NOMO-1 treated with dmso at 0.1 percent for 144 hours (cell line): ENCODE results near the gene CYP2W1.

Experiments
- DNase-seq: peaks from one replicate; lab custom pipeline; 2025; ENCODE audit not compliant: unreplicated experiment; lab: John Stamatoyannopoulos, UW

Gene CYP2W1

DNA sequence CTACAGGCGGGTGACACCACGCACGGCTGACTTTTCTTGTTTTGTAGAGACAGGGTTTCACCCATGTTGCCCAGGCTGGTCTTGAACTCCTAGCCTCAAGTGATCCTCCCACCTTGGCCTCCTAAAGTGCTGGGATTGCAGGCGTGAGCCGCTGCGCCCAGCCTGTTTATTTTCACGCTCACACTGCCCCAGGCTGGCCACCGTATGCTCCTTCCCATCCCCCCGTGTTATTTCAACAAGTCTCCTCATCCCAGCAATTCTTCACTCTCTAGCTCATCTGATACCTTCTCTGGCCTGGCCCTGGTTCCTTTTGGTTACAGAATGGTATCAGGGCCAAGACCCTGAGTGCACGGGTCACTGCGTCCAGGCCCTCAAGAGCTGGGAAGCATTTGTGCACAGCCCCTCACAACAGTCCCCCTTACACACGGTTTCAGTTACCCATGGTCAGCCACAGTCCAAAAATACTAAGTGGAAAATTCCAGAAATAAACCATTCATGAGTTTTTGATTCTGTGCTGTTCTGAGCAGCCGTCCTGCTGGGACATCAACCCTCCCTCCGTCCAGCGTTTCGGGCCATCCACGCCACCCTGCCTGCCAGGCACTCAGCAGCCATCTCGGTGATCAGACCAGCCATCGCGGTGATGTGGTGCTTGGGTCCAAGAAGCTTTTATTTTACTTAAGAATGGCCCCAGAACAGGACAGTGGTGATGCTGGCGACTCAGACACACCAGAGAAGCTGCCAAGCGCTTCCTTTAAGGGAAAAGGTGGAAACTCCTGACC, 16.5 kb upstream of the CYP2W1 start:
- no peak for DNase-seq

DNA sequence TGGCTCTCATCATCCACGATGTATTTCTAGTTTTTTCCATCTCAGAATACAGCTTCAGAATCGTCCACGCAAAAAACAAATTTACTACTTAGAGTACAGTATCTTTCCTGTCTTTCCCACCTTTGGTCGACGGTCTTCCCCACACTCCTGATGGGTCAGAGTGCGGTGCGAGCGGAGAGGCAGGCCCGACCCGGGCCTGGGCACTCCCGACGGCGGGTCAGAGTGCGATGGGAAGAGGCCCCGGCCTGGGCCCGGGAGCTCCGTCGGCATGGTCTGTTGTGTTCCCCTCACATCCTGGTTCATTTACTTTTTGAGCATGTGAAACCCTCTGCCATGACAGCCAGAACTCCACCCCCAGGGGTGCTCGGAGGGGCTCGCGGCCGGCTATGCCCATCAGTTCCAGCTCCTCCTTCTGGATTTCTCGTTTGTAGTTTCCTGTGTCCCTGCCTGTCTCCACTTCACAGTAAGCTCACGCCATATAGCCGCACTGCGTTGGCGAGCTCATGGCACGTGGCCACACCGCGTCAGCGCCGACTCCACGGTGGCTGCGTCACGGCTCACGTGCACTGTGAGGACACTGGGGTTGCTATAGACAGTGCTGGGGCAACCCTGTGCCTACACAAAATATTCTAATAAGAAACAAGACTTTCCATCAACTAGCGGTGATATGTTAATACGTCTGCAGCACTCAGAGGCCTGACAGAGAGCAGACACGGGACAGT, 15.5 kb upstream of the CYP2W1 start:
- DNase-seq, result no peak

GRCh38 chr7:968205-969105, 14.5 kb upstream of the CYP2W1 start:
- no peak for DNase-seq

DNA sequence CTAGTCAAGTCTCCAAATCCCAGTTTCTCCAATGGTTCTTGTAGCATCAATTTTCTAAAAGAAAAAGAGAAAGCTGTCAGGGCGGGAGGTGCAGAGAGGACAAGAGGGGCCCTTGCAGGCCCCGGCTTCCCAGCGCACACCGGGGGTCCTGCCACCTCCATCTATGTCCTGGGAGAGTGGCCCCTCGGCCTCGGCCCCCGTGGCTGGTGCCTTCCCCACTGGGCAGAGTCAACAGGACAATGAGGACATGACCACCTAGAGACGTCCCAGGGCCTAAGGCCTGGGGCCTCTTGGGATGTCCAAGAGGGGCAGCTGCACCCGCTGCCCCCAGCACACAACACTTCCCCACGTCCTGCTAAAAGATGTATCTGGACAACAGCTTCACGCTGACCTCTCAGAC, 13.6 kb upstream of the CYP2W1 start:
- DNase-seq, result no peak

DNA sequence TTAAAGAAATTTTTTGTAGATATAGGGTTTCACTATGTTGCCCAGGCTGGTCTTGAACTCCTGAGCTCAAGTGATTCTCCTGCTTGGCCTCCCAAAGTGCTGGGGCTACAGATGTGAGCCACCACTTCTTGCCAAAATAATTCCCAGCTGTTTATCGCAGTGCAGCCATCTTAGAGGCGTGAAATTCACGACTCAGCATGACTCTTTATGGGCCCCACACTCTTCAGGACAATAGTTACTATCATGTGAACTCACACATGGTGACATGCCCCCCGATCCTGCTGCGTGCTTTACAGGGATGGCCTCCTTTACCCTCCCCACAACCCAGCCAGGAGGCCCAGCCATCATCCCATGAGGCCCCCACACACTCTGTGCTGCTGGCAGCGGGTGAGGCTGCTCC, 12.2 kb upstream of the CYP2W1 start:
- no peak for DNase-seq

DNA sequence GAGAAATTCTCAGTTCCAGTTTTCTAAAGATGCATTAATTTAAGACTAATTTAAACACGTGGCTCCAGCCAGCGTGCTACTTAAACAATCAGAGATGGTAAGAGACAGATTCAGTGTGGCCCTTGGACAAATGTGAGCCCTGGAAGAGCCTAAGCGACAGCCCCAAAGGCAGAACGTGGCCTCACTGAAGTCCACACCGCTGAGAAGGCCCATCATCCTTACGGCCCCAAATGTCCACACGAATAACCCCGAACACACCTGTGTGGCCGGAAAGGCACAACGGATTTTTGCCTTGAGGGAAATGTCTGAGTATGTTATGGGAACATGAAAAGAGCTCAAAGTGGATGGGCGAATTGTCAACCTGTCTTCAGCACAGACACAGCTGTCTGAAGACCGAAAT, 10.9 kb upstream of the CYP2W1 start:
- DNase-seq, result no peak

DNA sequence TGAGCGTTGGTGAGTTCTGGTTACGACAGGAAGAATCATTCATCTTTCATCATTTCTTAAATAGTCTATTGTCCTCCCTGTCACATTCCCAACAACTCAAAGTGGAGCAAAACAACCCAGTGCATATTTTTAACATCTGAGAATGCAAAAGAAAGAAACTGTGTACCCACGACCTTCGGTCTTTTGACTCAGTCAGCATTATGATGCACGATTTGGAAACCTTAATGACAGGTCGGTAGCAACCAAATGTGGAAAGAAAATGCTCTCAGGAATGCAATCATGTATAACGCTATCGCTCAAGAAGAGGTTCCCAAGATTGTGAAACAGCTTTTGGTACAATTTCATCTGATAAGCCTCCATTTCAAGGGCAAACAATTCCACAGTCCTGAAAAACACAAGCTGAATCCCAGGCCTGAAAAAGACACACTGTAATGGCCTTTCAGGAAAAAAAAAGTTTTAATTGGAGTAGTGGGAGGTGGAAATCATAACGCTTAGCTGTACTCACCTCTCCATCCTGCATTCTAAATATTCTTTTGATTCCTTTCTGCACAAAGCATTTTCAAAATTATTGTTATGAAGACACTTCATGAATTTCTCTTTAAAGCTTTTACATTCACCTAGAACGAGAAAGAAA, 10.2 kb upstream of the CYP2W1 start:
- DNase-seq, result no peak

DNA sequence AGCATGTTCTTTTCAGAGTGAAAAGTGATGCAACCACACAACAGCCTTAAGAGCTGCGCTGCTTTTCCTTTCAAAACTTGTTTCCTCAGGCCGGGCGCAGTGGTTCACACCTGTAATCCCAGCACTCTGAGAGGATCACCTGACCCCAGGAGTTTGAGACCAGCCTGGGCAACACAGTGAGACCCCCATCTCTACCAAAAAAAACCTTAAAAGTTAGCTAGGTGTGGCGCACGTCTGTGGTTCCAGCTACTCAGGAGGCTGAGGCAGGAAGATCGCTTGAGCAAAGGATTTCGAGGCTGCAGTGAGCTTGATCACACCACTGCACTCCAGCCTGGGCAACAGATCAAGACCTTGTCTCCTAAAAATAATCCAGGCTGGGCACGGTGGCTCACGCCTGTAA, 9.7 kb upstream of the CYP2W1 start:
- DNase-seq, result no peak

GRCh38 chr7:974172-974571, 8.8 kb upstream of the CYP2W1 start:
- DNase-seq, result no peak

GRCh38 chr7:974820-975681, 7.9 kb upstream of the CYP2W1 start, which contains the start of gene COX19:
COX19 (minus strand) TSS chr7:975549; CDS start chr7:975509, 40 bp downstream.
- DNase-seq, result peak; percentile 74

GRCh38 chr7:975702-976473, 7.1 kb upstream of the CYP2W1 start:
- DNase-seq, result no peak

GRCh38 chr7:976901-977325, 6.1 kb upstream of the CYP2W1 start:
- DNase-seq, result no peak

DNA sequence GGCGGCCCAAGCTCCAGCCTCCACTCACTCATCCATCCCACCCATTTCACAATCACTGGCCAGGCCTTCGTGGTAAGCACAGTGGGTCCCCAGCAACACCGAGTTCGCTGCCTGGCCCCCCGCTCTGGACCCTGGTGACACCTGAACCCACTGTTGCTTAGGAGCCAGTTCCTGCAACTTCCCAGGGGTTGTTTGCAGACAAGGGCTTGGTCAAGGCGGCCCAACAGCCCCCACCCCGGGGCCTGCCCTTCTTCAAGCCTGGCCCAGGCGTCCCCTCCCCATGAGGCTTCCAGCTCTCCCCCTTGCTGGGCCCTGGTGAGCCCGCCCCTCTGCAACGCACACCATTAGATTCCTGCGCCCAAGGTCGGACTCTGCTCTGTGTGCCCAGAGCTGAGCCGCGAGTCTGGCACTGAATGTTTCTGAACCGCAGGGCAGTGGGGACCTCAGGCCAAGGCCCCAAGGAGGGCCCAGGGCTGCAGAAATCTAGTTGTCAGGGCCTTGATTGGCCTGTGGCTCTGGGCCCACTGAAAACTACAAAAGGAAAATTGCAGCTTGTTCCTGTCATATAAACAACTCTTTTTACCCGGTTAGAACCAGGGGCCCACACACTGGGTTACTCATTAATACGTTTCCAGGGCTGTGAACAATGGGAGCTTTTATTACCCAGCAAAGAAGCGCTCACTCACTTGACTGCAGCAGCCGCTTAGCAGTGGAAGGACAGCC, 5.5 kb upstream of the CYP2W1 start:
- no peak for DNase-seq

- no peak for DNase-seq
Measured at GRCh38 chr7:978049-978346, 5.0 kb upstream of the CYP2W1 start.

GRCh38 chr7:978416-979091, 4.4 kb upstream of the CYP2W1 start:
- no peak for DNase-seq

- DNase-seq, result no peak
Measured at GRCh38 chr7:979151-979550, 3.8 kb upstream of the CYP2W1 start.

DNA sequence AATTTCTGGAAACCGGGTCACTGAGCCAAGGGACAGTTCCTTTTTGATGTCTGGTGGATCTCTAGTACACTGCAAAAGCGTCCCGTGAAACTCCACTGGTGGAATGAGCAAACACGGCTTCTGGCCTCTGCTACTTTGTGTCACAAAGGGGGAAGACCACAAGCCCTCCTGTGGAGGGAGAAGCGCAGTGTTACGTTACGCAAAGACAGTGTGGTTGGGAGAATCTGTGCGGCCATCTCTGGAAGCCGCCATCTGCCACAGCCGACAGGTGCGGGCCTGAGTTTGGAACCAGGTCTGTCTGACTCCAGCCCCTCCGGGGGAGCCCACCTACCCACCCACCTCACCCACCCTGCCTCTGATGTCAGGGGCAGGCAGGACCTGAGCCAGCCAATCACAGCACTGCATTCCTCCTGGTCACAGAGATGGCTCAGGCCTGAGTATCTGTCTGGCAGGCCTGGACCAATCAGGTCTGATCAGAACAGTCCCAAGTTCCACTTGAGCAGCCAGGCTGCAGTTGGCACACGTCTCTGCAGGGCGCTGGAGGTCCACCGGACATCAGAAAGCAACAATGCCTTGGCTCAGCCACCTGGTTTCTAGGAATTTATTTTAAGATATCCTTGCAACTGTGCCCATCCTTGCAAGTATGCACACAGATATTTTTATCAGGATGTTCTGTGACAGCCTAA, 3.0 kb upstream of the CYP2W1 start:
- DNase-seq, result no peak
